HCT116 (cell line): ENCODE results near the gene CCDC192. TPM values are rescaled to one million over a fixed set of nuclear protein-coding genes. Genes with fewer than 3 reads are reported as not detected.
A peak's percentile ranks its signal among the peaks of the same experiment; 100 is the strongest.

Experiments used
- ATAC-seq: fragments of 200-7000 bp; cut with Tn5 transposase; 2 replicates; pipeline ENCODE4 v1.9.1; 2020; ENCODE audit warnings: mild to moderate bottlenecking, moderate library complexity
- BruUV-seq: library from RNA; stranded (reverse); fragments of 400-500 nt; replicated peaks from 2 replicates; lab custom pipeline; 2021; lab: Mats Ljungman, UMichigan
- CTCF ChIA-PET: fragments of 300-600 bp; sonication (Branson Sonifier 250); formaldehyde crosslinking; loops from one replicate; lab custom pipeline; 2021; ENCODE audit warnings: antibody characterized with exemption; lab: Charles Lee
- POLR2A ChIA-PET: fragments of 300-600, 350-600 bp; sonication (Branson Sonifier 250); formaldehyde crosslinking; loops from one replicate; lab custom pipeline; 2021; ENCODE audit warnings: antibody characterized with exemption; lab: Charles Lee
- RAD21 ChIA-PET, 2 experiments: fragments of 300-600 bp; sonication (Branson Sonifier 250); formaldehyde crosslinking; loops; one replicate each; lab custom pipeline; 2023; ENCODE audit warnings: low total read pairs in 2 of 2; ENCODE audit not compliant: uncharacterized antibody in 2 of 2, unreplicated experiment in 2 of 2, low non-redundant PET in 1 of 2; lab: Charles Lee
- DNase-seq: peaks from one replicate; pipeline ENCODE4 v3.0.0-alpha.2; 2010; ENCODE audit warnings: low read depth, low spot score
- H2AFZ ChIP-seq: fragments of 200-600 bp; shearing (Covaris generic), sonication (generic); 2 replicates; pipeline ENCODE4 v1.6.1; 2017; ENCODE audit warnings: low read depth, mixed run types, mixed read lengths, antibody characterized with exemption, low read length; ENCODE audit not compliant: poor library complexity, severe bottlenecking
- H3K27ac ChIP-seq: 2 replicates; pipeline ENCODE4 v1.5.1; 2012; ENCODE audit warnings: low read depth, low read length
- H3K27me3 ChIP-seq: fragments of 200-600 bp; sonication (generic); 2 replicates; pipeline ENCODE4 v1.6.1; 2016; ENCODE audit warnings: mixed run types, low read length, mixed read lengths; ENCODE audit not compliant: insufficient read depth
- H3K36me3 ChIP-seq, 2 experiments: fragments of 200-500 bp in 1 of 2; fragments of 200-600 bp in 1 of 2; sonication (Bioruptor generic) in 1 of 2; sonication (generic) in 1 of 2; 2 replicates each; pipeline versions ENCODE4 v1.5.1 to v1.6.1; 2014 to 2016; ENCODE audit warnings: low read length in 2 of 2, inconsistent platforms in 1 of 2, mixed read lengths in 1 of 2, mixed run types in 1 of 2; ENCODE audit not compliant: insufficient read depth in 2 of 2, control insufficient read depth in 1 of 2
- H3K4me1 ChIP-seq, 2 experiments: fragments of 200-600 bp in 1 of 2; sonication (generic) in 1 of 2; 2 replicates each; pipeline versions ENCODE4 v1.5.1 to v1.6.1; 2012 to 2017; ENCODE audit warnings: low read length in 2 of 2, inconsistent platforms in 1 of 2, mild to moderate bottlenecking in 1 of 2, mixed read lengths in 1 of 2, mixed run types in 1 of 2, moderate library complexity in 1 of 2; ENCODE audit not compliant: insufficient read depth in 2 of 2, control insufficient read depth in 1 of 2
- H3K4me2 ChIP-seq: fragments of 200-600 bp; sonication (generic); 2 replicates; pipeline ENCODE4 v1.6.1; 2017; ENCODE audit warnings: mixed run types, low read length, mixed read lengths
- H3K4me3 ChIP-seq, 2 experiments: fragments of 200-600 bp in 1 of 2; sonication (generic) in 1 of 2; replicated peaks in 1 of 2; 2 replicates each; pipeline ENCODE4 v1.5.1; 2011 to 2016; ENCODE audit warnings: low read length in 2 of 2, control low read depth in 1 of 2, low read depth in 1 of 2, mild to moderate bottlenecking in 1 of 2, mixed read lengths in 1 of 2, mixed run types in 1 of 2
- H3K79me2 ChIP-seq: fragments of 200-600 bp; sonication (generic); 2 replicates; pipeline ENCODE4 v1.6.1; 2017; ENCODE audit warnings: mild to moderate bottlenecking, mixed run types, low read length, moderate library complexity, mixed read lengths; ENCODE audit not compliant: insufficient read depth
- H3K9ac ChIP-seq: fragments of 200-600 bp; sonication (generic); 2 replicates; pipeline ENCODE4 v1.6.1; 2016; ENCODE audit warnings: low read length, mixed read lengths
- H3K9me2 ChIP-seq: fragments of 200-600 bp; sonication (generic), shearing (Covaris generic); 2 replicates; pipeline ENCODE4 v1.6.1; 2017; ENCODE audit warnings: mixed run types, mild to moderate bottlenecking, moderate library complexity; ENCODE audit not compliant: insufficient read depth
- H3K9me3 ChIP-seq, 2 experiments: fragments of 200-500 bp in 1 of 2; fragments of 200-600 bp in 1 of 2; sonication (Bioruptor generic) in 1 of 2; sonication (generic) in 1 of 2; 2 replicates each; pipeline ENCODE4 v1.6.1; 2014 to 2017; ENCODE audit warnings: low read length in 2 of 2, mixed read lengths in 2 of 2, inconsistent platforms in 1 of 2, low read depth in 1 of 2, mild to moderate bottlenecking in 1 of 2, mixed run types in 1 of 2, moderate library complexity in 1 of 2; ENCODE audit not compliant: control insufficient read depth in 1 of 2, insufficient read depth in 1 of 2
- H4K20me1 ChIP-seq: fragments of 200-600 bp; sonication (generic), shearing (Covaris generic); 2 replicates; pipeline ENCODE4 v1.6.1; 2017; ENCODE audit warnings: mixed run types, mild to moderate bottlenecking, moderate library complexity; ENCODE audit not compliant: insufficient read depth
- ATF3 ChIP-seq: IDR thresholded peaks from 2 replicates; pipeline ENCODE4 v1.6.1; 2012
- CBX3 ChIP-seq: IDR thresholded peaks from 2 replicates; pipeline ENCODE4 v1.6.1; 2012; ENCODE audit warnings: low read depth
- CTCF ChIP-seq, 3 experiments: fragments of 200-600 bp in 1 of 3; sonication (generic) in 1 of 3; IDR thresholded peaks in 2 of 3; conservative IDR thresholded peaks in 1 of 3; 2 replicates each; pipeline ENCODE4 v1.5.1; 2012 to 2017; ENCODE audit warnings: low read depth in 2 of 3, low read length in 2 of 3, antibody characterized with exemption in 1 of 3, borderline replicate concordance in 1 of 3, control low read depth in 1 of 3, mild to moderate bottlenecking in 1 of 3, mixed read lengths in 1 of 3, mixed run types in 1 of 3, moderate library complexity in 1 of 3; ENCODE audit not compliant: insufficient read depth in 1 of 3
- EGR1 ChIP-seq: IDR thresholded peaks from 2 replicates; pipeline ENCODE4 v1.6.1; 2012; ENCODE audit warnings: low read depth
- EZH2phosphoT487 ChIP-seq: fragments of 200-600 bp; IDR thresholded peaks from 2 replicates; pipeline ENCODE4 v1.6.1; 2018; ENCODE audit warnings: antibody characterized with exemption, borderline replicate concordance
- FOSL1 ChIP-seq: IDR thresholded peaks from 2 replicates; pipeline ENCODE4 v1.6.1; 2012; ENCODE audit warnings: low read depth
- JUND ChIP-seq: IDR thresholded peaks from 2 replicates; pipeline ENCODE4 v1.6.1; 2012
- MAX ChIP-seq: IDR thresholded peaks from 2 replicates; pipeline ENCODE4 v1.6.1; 2012
- POLR2A ChIP-seq: IDR thresholded peaks from 2 replicates; pipeline ENCODE4 v1.7.0; 2011; ENCODE audit warnings: borderline replicate concordance; ENCODE audit not compliant: insufficient read depth, insufficient read length; ENCODE audit errors: extremely low read depth
- POLR2AphosphoS5 ChIP-seq: IDR thresholded peaks from 2 replicates; pipeline ENCODE4 v1.6.1; 2011; ENCODE audit warnings: mild to moderate bottlenecking, low read depth, low read length, moderate library complexity
- RAD21 ChIP-seq: IDR thresholded peaks from 2 replicates; pipeline ENCODE4 v1.6.1; 2012; ENCODE audit warnings: low read depth, mild to moderate bottlenecking
- SIN3A ChIP-seq: IDR thresholded peaks from 2 replicates; pipeline ENCODE4 v1.6.1; 2012; ENCODE audit warnings: low read depth
- SRF ChIP-seq: IDR thresholded peaks from 2 replicates; pipeline ENCODE4 v1.6.1; 2012; ENCODE audit warnings: low read depth
- TCF7L2 ChIP-seq: IDR thresholded peaks from 2 replicates; pipeline ENCODE4 v1.7.0; 2011; ENCODE audit warnings: borderline replicate concordance, inconsistent platforms; ENCODE audit not compliant: insufficient read depth, insufficient read length; ENCODE audit errors: extremely low read depth
- YY1 ChIP-seq: IDR thresholded peaks from 2 replicates; pipeline ENCODE4 v1.6.1; 2011; ENCODE audit warnings: low read length, low read depth, moderate library complexity, mild to moderate bottlenecking; ENCODE audit not compliant: insufficient replicate concordance; ENCODE audit errors: extremely low read depth
- ZFX ChIP-seq: fragments of 450-650 bp; IDR thresholded peaks from 2 replicates; pipeline ENCODE4 v1.6.1; 2017
- intact Hi-C: fragments of 100-400 bp; cut with micrococcal nuclease; formaldehyde crosslinking; loops from 2 replicates; pipeline ENCODE4 v1.10.0; 2022
- total RNA-seq: library from RNA; stranded (reverse); gene quantifications from one replicate; pipeline ENCODE4 v1.2.1, GENCODE V29; 2021; ENCODE audit not compliant: unreplicated experiment

CCDC192 gene
- total RNA-seq, 1 experiment from 2014 or later, result not detected

- no TSS peak for BruUV-seq
- Histone ChIP-seq H3K4me3 (no peak overlapping the region), H4K20me1 (no peaks in the 10 kb centered on the region), H2AFZ (no peak overlapping the region), H3K9me3 (no peaks in the 10 kb centered on the region), H3K27ac (no peak overlapping the region), H3K4me1 (peaks cover 28 to 29% of the 10 kb centered on the region in 2 experiments), H3K9ac (no peak overlapping the region), H3K79me2 (no peaks in the 10 kb centered on the region), H3K27me3 (no peaks in the 10 kb centered on the region)
- CTCF ChIA-PET, result no interaction called here
- POLR2A ChIA-PET, result no interaction called here
- RAD21 ChIA-PET, result interaction anchor here in 1 of 2 experiments (1.5 kb wide), 1 partner anchor 14 kb away, joined by 3 read pairs; no protein-coding TSS in a partner anchor
- DNase-seq (no peak), ATAC-seq (no peak)
- TF ChIP-seq ATF3 (no peak), EZH2phosphoT487 (no peak), FOSL1 (no peak), SIN3A (no peak), EGR1 (no peak), JUND (no peak), RAD21 (no peak), TCF7L2 (no peak), YY1 (no peak), POLR2A (no peak), MAX (no peak), SRF (no peak), CTCF (IDR thresholded peaks at IDR 0.05 in 2 of 3, conservative IDR thresholded peaks at IDR 0.05 in 1 of 3; ENCODE audit: borderline replicate concordance in 1 of 3, insufficient read depth in 1 of 3, low read depth in 2 of 3, low read length in 2 of 3) (no peak), POLR2AphosphoS5 (no peak), CBX3 (no peak), ZFX (no peak)
- TF ChIP-seq, all 23 proteins: peak for 0
- intact Hi-C loops, result no loop called here
- no peaks in the 10 kb centered on the region for H3K9me2 ChIP-seq
- no peaks in the 10 kb centered on the region for H3K36me3 ChIP-seq
- peak overlapping the region; percentile 61 for H3K4me2 ChIP-seq
Measured at GRCh38 chr5:127891942-127892341, 188.8 kb downstream of the CCDC192 start.
